ENCODE results near the gene POLE3. TPM values are rescaled to one million over a fixed set of nuclear protein-coding genes. Genes with fewer than 3 reads are reported as not detected.
"Not testable (repeated sequence)": the region's sequence is repeated elsewhere in the genome, so short reads cannot be mapped to it uniquely, and the experiment has no call there.

The POLE3 gene
- total RNA-seq, 1 donor from 2014 or later = 32.4 TPM

- not testable (repeated sequence) for H3K27ac ChIP-seq (ENCODE audit: low read depth, low read length); H3K9me3 ChIP-seq (ENCODE audit: control insufficient read depth in 3 of 3, low read length in 3 of 3); H3K4me3 ChIP-seq (ENCODE audit: low read length in 3 of 3); H3K27me3 ChIP-seq (ENCODE audit: control insufficient read depth in 3 of 3, insufficient read depth in 3 of 3, low read length in 3 of 3)
- peaks cover 8 to 28% (median 20%) of the 10 kb centered on the region in 3 donors for H3K4me1 ChIP-seq (ENCODE audit: control insufficient read depth in 3 of 3, insufficient read depth in 3 of 3, low read length in 3 of 3)
- peaks cover 9 to 21% (median 21%) of the 10 kb centered on the region in 3 donors for H3K36me3 ChIP-seq (ENCODE audit: control insufficient read depth in 3 of 3, insufficient read depth in 3 of 3, low read length in 3 of 3)
- peak overlapping the region in 1 of 3 donors; percentile 8 for H3K9ac ChIP-seq (ENCODE audit: low read depth in 1 of 3, low read length in 3 of 3)
These were observed 3.5 kb downstream of the POLE3 start for GRCh38 chr9:113406873-113407511.

- H3K27me3 ChIP-seq (ENCODE audit: control insufficient read depth in 3 of 3, insufficient read depth in 3 of 3, low read length in 3 of 3); H3K27ac ChIP-seq (ENCODE audit: low read depth, low read length); H3K9me3 ChIP-seq (ENCODE audit: control insufficient read depth in 3 of 3, low read length in 3 of 3); H3K4me3 ChIP-seq (ENCODE audit: low read length in 3 of 3): not testable (repeated sequence)
- H3K36me3 ChIP-seq (ENCODE audit: control insufficient read depth in 3 of 3, insufficient read depth in 3 of 3, low read length in 3 of 3) = peaks cover 9 to 21% (median 21%) of the 10 kb centered on the region in 3 donors
- peak overlapping the region in 1 of 3 donors; percentile 8 for H3K9ac ChIP-seq (ENCODE audit: low read depth in 1 of 3, low read length in 3 of 3)
- H3K4me1 ChIP-seq (ENCODE audit: control insufficient read depth in 3 of 3, insufficient read depth in 3 of 3, low read length in 3 of 3) = peaks cover 14 to 34% (median 25%) of the 10 kb centered on the region in 3 donors
These were observed 4.1 kb downstream of the POLE3 start for GRCh38 chr9:113406353-113406752.

- no peaks in the 10 kb centered on the region for H3K9me3 ChIP-seq (ENCODE audit: control insufficient read depth in 3 of 3, low read length in 3 of 3)
- H3K27ac ChIP-seq (ENCODE audit: low read depth, low read length) = no peak overlapping the region
- no peak overlapping the region for H3K4me3 ChIP-seq (ENCODE audit: low read length in 3 of 3)
- H3K4me1 ChIP-seq (ENCODE audit: control insufficient read depth in 3 of 3, insufficient read depth in 3 of 3, low read length in 3 of 3) = peaks cover 17 to 37% (median 22%) of the 10 kb centered on the region in 3 donors
- no peak overlapping the region for H3K9ac ChIP-seq (ENCODE audit: low read depth in 1 of 3, low read length in 3 of 3)
- no peaks in the 10 kb centered on the region for H3K27me3 ChIP-seq (ENCODE audit: control insufficient read depth in 3 of 3, insufficient read depth in 3 of 3, low read length in 3 of 3)
- H3K36me3 ChIP-seq (ENCODE audit: control insufficient read depth in 3 of 3, insufficient read depth in 3 of 3, low read length in 3 of 3) = peaks cover 3 to 17% (median 15%) of the 10 kb centered on the region in 3 donors
These were observed 6.8 kb downstream of the POLE3 start for GRCh38 chr9:113403646-113404045.

- Histone ChIP-seq H3K27ac (ENCODE audit: low read depth, low read length) (peak within 1 kb of the TSS; percentile 62), H3K4me3 (ENCODE audit: low read length in 3 of 3) (peak within 1 kb of the TSS; percentile 87 to 96 (median 89)), H3K9me3 (ENCODE audit: control insufficient read depth in 3 of 3, low read length in 3 of 3) (no peaks in the 10 kb centered on the region), H3K4me1 (ENCODE audit: control insufficient read depth in 3 of 3, insufficient read depth in 3 of 3, low read length in 3 of 3) (peaks cover 16 to 25% (median 19%) of the 10 kb centered on the region in 3 donors), H3K27me3 (ENCODE audit: control insufficient read depth in 3 of 3, insufficient read depth in 3 of 3, low read length in 3 of 3) (no peaks in the 10 kb centered on the region), H3K9ac (ENCODE audit: low read depth in 1 of 3, low read length in 3 of 3) (peak within 1 kb of the TSS; percentile 76 to 92 (median 82)), H3K36me3 (ENCODE audit: control insufficient read depth in 3 of 3, insufficient read depth in 3 of 3, low read length in 3 of 3) (no peaks in the 10 kb centered on the region)
These were observed 9.3 kb downstream of the POLE3 start, which contains the start of gene ALAD for GRCh38 chr9:113401027-113401792. Gene ALAD (minus strand): TSS chr9:113401284. CDS start chr9:113393559, 7,725 bp downstream.

GRCh38 chr9:113399646-113400200 lies 10.8 kb downstream of the POLE3 start:
- Histone ChIP-seq H3K36me3 (ENCODE audit: control insufficient read depth in 3 of 3, insufficient read depth in 3 of 3, low read length in 3 of 3) (peaks cover 0 to 4% (median 3%) of the 10 kb centered on the region in 3 donors), H3K4me3 (ENCODE audit: low read length in 3 of 3) (peak overlapping the region in 2 of 3 donors; percentile 45 to 87), H3K9me3 (ENCODE audit: control insufficient read depth in 3 of 3, low read length in 3 of 3) (no peaks in the 10 kb centered on the region), H3K27me3 (ENCODE audit: control insufficient read depth in 3 of 3, insufficient read depth in 3 of 3, low read length in 3 of 3) (no peaks in the 10 kb centered on the region), H3K9ac (ENCODE audit: low read depth in 1 of 3, low read length in 3 of 3) (peak overlapping the region in 2 of 3 donors; percentile 10 to 92), H3K27ac (ENCODE audit: low read depth, low read length) (no peak overlapping the region), H3K4me1 (ENCODE audit: control insufficient read depth in 3 of 3, insufficient read depth in 3 of 3, low read length in 3 of 3) (peaks cover 16 to 25% (median 19%) of the 10 kb centered on the region in 3 donors)

GRCh38 chr9:113398796-113399195 lies 11.7 kb downstream of the POLE3 start:
- peaks cover 0 to 4% (median 3%) of the 10 kb centered on the region in 3 donors for H3K36me3 ChIP-seq (ENCODE audit: control insufficient read depth in 3 of 3, insufficient read depth in 3 of 3, low read length in 3 of 3)
- H3K27me3 ChIP-seq (ENCODE audit: control insufficient read depth in 3 of 3, insufficient read depth in 3 of 3, low read length in 3 of 3) = no peaks in the 10 kb centered on the region
- H3K4me1 ChIP-seq (ENCODE audit: control insufficient read depth in 3 of 3, insufficient read depth in 3 of 3, low read length in 3 of 3) = peaks cover 16 to 25% (median 19%) of the 10 kb centered on the region in 3 donors
- no peaks in the 10 kb centered on the region for H3K9me3 ChIP-seq (ENCODE audit: control insufficient read depth in 3 of 3, low read length in 3 of 3)
- no peak overlapping the region for H3K4me3 ChIP-seq (ENCODE audit: low read length in 3 of 3)
- H3K27ac ChIP-seq (ENCODE audit: low read depth, low read length) = no peak overlapping the region
- no peak overlapping the region for H3K9ac ChIP-seq (ENCODE audit: low read depth in 1 of 3, low read length in 3 of 3)

- Histone ChIP-seq H3K9me3 (ENCODE audit: control insufficient read depth in 3 of 3, low read length in 3 of 3) (no peaks in the 10 kb centered on the region), H3K27ac (ENCODE audit: low read depth, low read length) (no peak overlapping the region)
These were observed 13.3 kb downstream of the POLE3 start for GRCh38 chr9:113397203-113397631.

GRCh38 chr9:113395000-113395861 lies 15.2 kb downstream of the POLE3 start:
- Histone ChIP-seq H3K9me3 (ENCODE audit: control insufficient read depth in 3 of 3, low read length in 3 of 3) (no peaks in the 10 kb centered on the region), H3K4me1 (ENCODE audit: control insufficient read depth in 3 of 3, insufficient read depth in 3 of 3, low read length in 3 of 3) (peaks cover 9 to 16% (median 11%) of the 10 kb centered on the region in 3 donors), H3K4me3 (ENCODE audit: low read length in 3 of 3) (no peak overlapping the region), H3K9ac (ENCODE audit: low read depth in 1 of 3, low read length in 3 of 3) (no peak overlapping the region), H3K27me3 (ENCODE audit: control insufficient read depth in 3 of 3, insufficient read depth in 3 of 3, low read length in 3 of 3) (no peaks in the 10 kb centered on the region), H3K27ac (ENCODE audit: low read depth, low read length) (no peak overlapping the region), H3K36me3 (ENCODE audit: control insufficient read depth in 3 of 3, insufficient read depth in 3 of 3, low read length in 3 of 3) (peaks cover 22 to 26% (median 25%) of the 10 kb centered on the region in 3 donors)

More at GRCh38 chr9:113397203-113397631, 13.3 kb downstream of the POLE3 start:
- no peaks in the 10 kb centered on the region for H3K27me3 ChIP-seq (ENCODE audit: control insufficient read depth in 3 of 3, insufficient read depth in 3 of 3, low read length in 3 of 3)
- no peak overlapping the region for H3K4me3 ChIP-seq (ENCODE audit: low read length in 3 of 3)
- peaks cover 3 to 8% (median 7%) of the 10 kb centered on the region in 3 donors for H3K36me3 ChIP-seq (ENCODE audit: control insufficient read depth in 3 of 3, insufficient read depth in 3 of 3, low read length in 3 of 3)
- H3K4me1 ChIP-seq (ENCODE audit: control insufficient read depth in 3 of 3, insufficient read depth in 3 of 3, low read length in 3 of 3) = peaks cover 16 to 25% (median 19%) of the 10 kb centered on the region in 3 donors
- H3K9ac ChIP-seq (ENCODE audit: low read depth in 1 of 3, low read length in 3 of 3) = no peak overlapping the region

GRCh38 chr9:113393281-113393680 lies 17.2 kb downstream of the POLE3 start:
- H3K9ac ChIP-seq (ENCODE audit: low read depth in 1 of 3, low read length in 3 of 3) = no peak overlapping the region
- no peak overlapping the region for H3K4me3 ChIP-seq (ENCODE audit: low read length in 3 of 3)
- H3K4me1 ChIP-seq (ENCODE audit: control insufficient read depth in 3 of 3, insufficient read depth in 3 of 3, low read length in 3 of 3) = peaks cover 0 to 2% (median 0%) of the 10 kb centered on the region in 3 donors
- H3K27me3 ChIP-seq (ENCODE audit: control insufficient read depth in 3 of 3, insufficient read depth in 3 of 3, low read length in 3 of 3) = no peaks in the 10 kb centered on the region
- H3K27ac ChIP-seq (ENCODE audit: low read depth, low read length) = no peak overlapping the region
- H3K9me3 ChIP-seq (ENCODE audit: control insufficient read depth in 3 of 3, low read length in 3 of 3) = no peaks in the 10 kb centered on the region
- peaks cover 39 to 43% (median 41%) of the 10 kb centered on the region in 3 donors for H3K36me3 ChIP-seq (ENCODE audit: control insufficient read depth in 3 of 3, insufficient read depth in 3 of 3, low read length in 3 of 3)
